IMR-90 (cell line): ENCODE measurements around the gene HERC4. TPM values are rescaled to one million over a fixed set of nuclear protein-coding genes. Genes with fewer than 3 reads are reported as not detected.

Experiments used
- ATAC-seq: fragments of 200-7000 bp; cut with Tn5 transposase; 2 replicates; pipeline ENCODE4 v1.9.1; 2020; ENCODE audit warnings: low read depth, mild to moderate bottlenecking, moderate library complexity
- BruUV-seq: library from RNA; stranded (reverse); fragments of 400-500 nt; replicated peaks from 2 replicates; lab custom pipeline; 2021; lab: Mats Ljungman, UMichigan
- CTCF ChIA-PET: fragments of 300-600 bp; formaldehyde crosslinking; extraction: SDS; loops from one replicate; lab custom pipeline; 2021; ENCODE audit warnings: antibody characterized with exemption; lab: Yijun Ruan, JAX
- POLR2A ChIA-PET: fragments of 300-600 bp; sonication (Branson Sonifier 250); formaldehyde crosslinking; loops from one replicate; lab custom pipeline; 2022; ENCODE audit warnings: antibody characterized with exemption; ENCODE audit not compliant: unreplicated experiment; lab: Charles Lee
- DNase-seq: peaks from one replicate; pipeline ENCODE4 v3.0.0; 2013
- H2AFZ ChIP-seq: replicated peaks from 2 replicates; pipeline ENCODE3; 2013; ENCODE audit warnings: low read length, mild to moderate bottlenecking; ENCODE audit not compliant: poor library complexity
- H2AK5ac ChIP-seq: 2 replicates; pipeline ENCODE4 v1.6.1; 2013; ENCODE audit warnings: low read depth, low read length, inconsistent platforms
- H2AK9ac ChIP-seq: replicated peaks from 2 replicates; pipeline ENCODE3; 2013; ENCODE audit warnings: mild to moderate bottlenecking, low read depth, low read length, moderate library complexity; ENCODE audit not compliant: poor library complexity
- H2BK120ac ChIP-seq: 2 replicates; pipeline ENCODE4 v1.6.1; 2013; ENCODE audit warnings: low read depth, low read length, inconsistent platforms
- H2BK15ac ChIP-seq: 3 replicates; pipeline ENCODE4 v1.6.1; 2013; ENCODE audit warnings: low read depth, low read length, inconsistent platforms
- H2BK20ac ChIP-seq: 2 replicates; pipeline ENCODE4 v1.6.1; 2013; ENCODE audit warnings: low read depth, mild to moderate bottlenecking, inconsistent platforms, low read length, moderate library complexity
- H2BK5ac ChIP-seq: 2 replicates; pipeline ENCODE4 v1.6.1; 2013; ENCODE audit warnings: mild to moderate bottlenecking, low read depth, low read length, inconsistent platforms; ENCODE audit not compliant: poor library complexity, severe bottlenecking
- H3K14ac ChIP-seq: replicated peaks from 2 replicates; pipeline ENCODE4 v1.6.1; 2013; ENCODE audit warnings: low read depth, low read length, inconsistent platforms
- H3K18ac ChIP-seq: 2 replicates; pipeline ENCODE4 v1.6.1; 2013; ENCODE audit warnings: low read depth, low read length, control low read depth
- H3K23ac ChIP-seq: 2 replicates; pipeline ENCODE4 v1.6.1; 2013; ENCODE audit warnings: low read depth, low read length, inconsistent platforms
- H3K27ac ChIP-seq: 2 replicates; pipeline ENCODE4 v1.5.1; 2013; ENCODE audit warnings: mild to moderate bottlenecking, control low read depth, low read length; ENCODE audit not compliant: insufficient read depth
- H3K27me3 ChIP-seq: 2 replicates; pipeline ENCODE4 v1.6.1; 2013; ENCODE audit warnings: low read length; ENCODE audit not compliant: control insufficient read depth, insufficient read depth
- H3K36me3 ChIP-seq: 2 replicates; pipeline ENCODE4 v1.6.1; 2013; ENCODE audit warnings: low read length, mixed read lengths; ENCODE audit not compliant: control insufficient read depth, insufficient read depth
- H3K4ac ChIP-seq: 2 replicates; pipeline ENCODE4 v1.6.1; 2013; ENCODE audit warnings: low read depth, low read length, inconsistent platforms
- H3K4me1 ChIP-seq: 2 replicates; pipeline ENCODE4 v1.6.1; 2013; ENCODE audit warnings: low read length, mixed read lengths; ENCODE audit not compliant: control insufficient read depth, insufficient read depth
- H3K4me2 ChIP-seq: 2 replicates; pipeline ENCODE4 v1.6.1; 2013; ENCODE audit warnings: low read depth, mild to moderate bottlenecking, control low read depth, low read length, moderate library complexity
- H3K4me3 ChIP-seq: 2 replicates; pipeline ENCODE4 v1.5.1; 2013; ENCODE audit warnings: low read depth, mild to moderate bottlenecking, control low read depth, low read length, moderate library complexity; ENCODE audit not compliant: insufficient read depth
- H3K56ac ChIP-seq: 2 replicates; pipeline ENCODE4 v1.6.1; 2013; ENCODE audit warnings: low read length, inconsistent platforms; ENCODE audit not compliant: insufficient read depth; ENCODE audit errors: extremely low read depth
- H3K79me1 ChIP-seq, 2 experiments: 2 replicates each; pipeline ENCODE4 v1.6.1; 2013; ENCODE audit warnings: low read length in 2 of 2, inconsistent platforms in 1 of 2, low read depth in 1 of 2
- H3K9ac ChIP-seq: 2 replicates; pipeline ENCODE4 v1.6.1; 2013; ENCODE audit warnings: low read depth, low read length, control low read depth
- H3K9me1 ChIP-seq: 2 replicates; pipeline ENCODE4 v1.6.1; 2013; ENCODE audit warnings: low read length, inconsistent platforms; ENCODE audit not compliant: insufficient read depth
- H3K9me3 ChIP-seq: 2 replicates; pipeline ENCODE4 v1.6.1; 2013; ENCODE audit warnings: low read length; ENCODE audit not compliant: control insufficient read depth, insufficient read depth
- H4K20me1 ChIP-seq: 2 replicates; pipeline ENCODE4 v1.6.1; 2013; ENCODE audit warnings: low read length, inconsistent platforms; ENCODE audit not compliant: insufficient read depth
- H4K5ac ChIP-seq: 2 replicates; pipeline ENCODE4 v1.6.1; 2013; ENCODE audit warnings: mild to moderate bottlenecking, low read depth, low read length, control low read depth
- H4K8ac ChIP-seq, 2 experiments: 2 replicates each; pipeline ENCODE4 v1.6.1; 2013; ENCODE audit warnings: low read depth in 2 of 2, low read length in 2 of 2, control low read depth in 1 of 2, inconsistent platforms in 1 of 2
- H4K91ac ChIP-seq: 2 replicates; pipeline ENCODE4 v1.6.1; 2013; ENCODE audit warnings: low read depth, low read length, inconsistent platforms; ENCODE audit not compliant: insufficient read depth
- BHLHE40 ChIP-seq: fragments of 150-350 bp; IDR thresholded peaks from 2 replicates; pipeline ENCODE4 v1.6.1; 2016; ENCODE audit warnings: mild to moderate bottlenecking, low read depth, low read length
- MAZ ChIP-seq: IDR thresholded peaks from 2 replicates; pipeline ENCODE4 v1.6.1; 2012; ENCODE audit warnings: low read depth, mild to moderate bottlenecking, low read length, improper control_type of control experiment, moderate library complexity, borderline replicate concordance
- MXI1 ChIP-seq: IDR thresholded peaks from 2 replicates; pipeline ENCODE4 v1.6.1; 2012; ENCODE audit warnings: low read depth, mild to moderate bottlenecking, low read length, moderate library complexity, borderline replicate concordance
- NFE2L2 ChIP-seq: fragments of 150-350 bp; IDR thresholded peaks from 2 replicates; pipeline ENCODE4 v1.6.1; 2016; ENCODE audit warnings: low read depth, mild to moderate bottlenecking, low read length
- POLR2A ChIP-seq: IDR thresholded peaks from 2 replicates; pipeline ENCODE4 v1.6.1; 2012; ENCODE audit warnings: mild to moderate bottlenecking, low read depth, low read length
- RAD21 ChIP-seq: IDR thresholded peaks from 2 replicates; pipeline ENCODE4 v1.6.1; 2012; ENCODE audit warnings: low read length, improper control_type of control experiment
- WGBS, 2 experiments: methylation state at CpG; one replicate each; pipeline versions ENCODE4 v1.1.5 to v1.1.7; 2013; ENCODE audit warnings: missing lambda C conversion rate in 2 of 2; ENCODE audit not compliant: insufficient read length in 1 of 2; ENCODE audit errors: extremely low coverage in 2 of 2; 5-methylcytosine and 5-hydroxymethylcytosine counted together
- dilution Hi-C: fragments of 300-500 bp; cut with HindIII; formaldehyde crosslinking; loops from one replicate; pipeline ENCODE4 v1.14.3; 2018; ENCODE audit warnings: low sequenced_read_pairs; ENCODE audit not compliant: unreplicated experiment
- in situ Hi-C: fragments of 300-500 bp; cut with MboI; formaldehyde crosslinking; loops from 3 replicates; pipeline ENCODE4 v1.14.3; 2019; ENCODE audit warnings: low sequenced_read_pairs, inconsistent platforms, mixed read lengths
- intact Hi-C: fragments of 100-400 bp; cut with micrococcal nuclease; formaldehyde crosslinking; loops from 2 replicates; pipeline ENCODE4 v1.10.0; 2022
- polyA plus RNA-seq, 3 experiments: library from polyadenylated mRNA; depleted of rRNA; stranded (reverse); fragments of >200 nt; gene quantifications; 2 replicates each; pipeline ENCODE4 v1.2.3, GENCODE V29; 2012; ENCODE audit warnings: low replicate concordance in 1 of 3
- total RNA-seq: library from RNA; depleted of rRNA; stranded (reverse); fragments of >200 nt; gene quantifications from 2 replicates; pipeline ENCODE4 v1.2.3, GENCODE V29; 2012
- TF ChIP-seq, protein P1 (sequence below): fragments of 150-350 bp; IDR thresholded peaks from 2 replicates; pipeline ENCODE4 v1.6.1; 2016; ENCODE audit warnings: low read depth, mild to moderate bottlenecking, low read length, moderate library complexity, borderline replicate concordance
- TF ChIP-seq, protein P2 (sequence below): fragments of 150-350 bp; IDR thresholded peaks from 2 replicates; pipeline ENCODE4 v1.6.1; 2017; ENCODE audit warnings: mild to moderate bottlenecking, antibody characterized with exemption, low read length, low read depth

The HERC4 gene
- total and polyA plus RNA-seq, 2 of the 4 experiments (the other 2 are of a cell fraction): 66.6 to 92.8 TPM

DNA sequence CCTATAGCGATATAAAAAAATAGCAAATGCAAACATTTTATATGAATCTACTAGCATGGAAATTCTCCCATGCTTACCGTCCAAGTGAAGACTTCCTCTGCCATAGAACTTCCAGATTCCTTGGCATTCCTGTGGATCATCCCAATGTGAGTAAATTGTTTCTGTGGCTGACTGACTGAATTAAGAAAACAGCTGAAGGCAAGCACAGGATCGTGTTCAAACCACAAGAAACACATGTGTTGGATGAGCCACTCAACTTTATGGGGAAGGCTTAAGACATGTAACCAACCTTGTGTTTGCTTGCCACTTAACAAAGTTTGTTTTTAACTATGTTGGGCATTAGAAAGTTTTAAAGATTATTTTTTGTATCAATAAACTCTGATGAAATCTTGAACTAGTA, 31.6 kb upstream of the HERC4 start:
- no CpG with 5 or more reads among the region's 3 CpGs for WGBS, 2 experiments
- no peak overlapping the region for H2AFZ ChIP-seq
- H3K14ac ChIP-seq: peak overlapping the region; percentile 30; the same call in 1 of the 2 replicates
- intact Hi-C loops (no loop called here), in situ Hi-C loops (no loop called here), dilution Hi-C loops (no loop called here)
- H3K4me1 ChIP-seq: peaks cover 12% of the 10 kb centered on the region
- H3K27ac ChIP-seq: peak overlapping the region; percentile 26; the same call in 1 of the 2 replicates
- BruUV-seq: no TSS peak
- no peak overlapping the region; the same call in 1 of the 2 replicates for H3K9ac ChIP-seq
- peak overlapping the region; percentile 39 for H2BK120ac ChIP-seq
- H4K20me1 ChIP-seq: no peaks in the 10 kb centered on the region
- ATAC-seq: peak; percentile 66
- ChIA-PET POLR2A (interaction anchor here (0.6 to 0.7 kb wide), 2 partner anchors 15 to 269 kb away, joined by 3 to 4 read pairs; no protein-coding TSS in a partner anchor), CTCF (interaction anchor here (0.6 kb wide), 1 partner anchor 142 kb away, joined by 5 read pairs; no protein-coding TSS in a partner anchor)
- H3K18ac ChIP-seq: peak overlapping the region; percentile 4; the same call in 1 of the 2 replicates
- peak overlapping the region; percentile 7; the same call in 1 of the 2 replicates for H3K56ac ChIP-seq
- peak overlapping the region; percentile 32 for H2AK5ac ChIP-seq
- no peak overlapping the region; the same call in 1 of the 2 replicates for H3K4me3 ChIP-seq
- H3K79me1 ChIP-seq: peaks cover 4 to 19% of the 10 kb centered on the region in 2 experiments; a peak in 3 of 4 replicates
- H3K9me1 ChIP-seq: peaks cover 3% of the 10 kb centered on the region; the same call in 1 of the 2 replicates
- no peaks in the 10 kb centered on the region for H3K9me3 ChIP-seq
- H2AK9ac ChIP-seq: no peak overlapping the region
- no peak overlapping the region for H2BK15ac ChIP-seq
- H2BK20ac ChIP-seq: peak overlapping the region; percentile 57; the same call in 1 of the 2 replicates
- peak; percentile 95 for DNase-seq
- H2BK5ac ChIP-seq: peak overlapping the region; percentile 100
- H3K4me2 ChIP-seq: peak overlapping the region; percentile 4; the same call in 1 of the 2 replicates
- H4K5ac ChIP-seq: no peak overlapping the region
- no peaks in the 10 kb centered on the region for H3K27me3 ChIP-seq
- peak overlapping the region; percentile 52; the same call in 1 of the 2 replicates for H3K4ac ChIP-seq
- H3K36me3 ChIP-seq: no peaks in the 10 kb centered on the region
- no peak overlapping the region for H3K23ac ChIP-seq
- peak overlapping the region in 1 of 2 experiments; percentile 11; a peak in 2 of 4 replicates for H4K8ac ChIP-seq
- peak overlapping the region; percentile 50 for H4K91ac ChIP-seq
- TF ChIP-seq POLR2A (peak; percentile 70), MXI1 (peak; percentile 43; the same call in 1 of the 2 replicates), RAD21 (peak; percentile 7; the same call in 1 of the 2 replicates), NFE2L2 (no peak), BHLHE40 (0 out of 2 replicates have a peak, but pooled peaks have one; percentile 36), MAZ (no peak)
- TF ChIP-seq, protein P1, sequence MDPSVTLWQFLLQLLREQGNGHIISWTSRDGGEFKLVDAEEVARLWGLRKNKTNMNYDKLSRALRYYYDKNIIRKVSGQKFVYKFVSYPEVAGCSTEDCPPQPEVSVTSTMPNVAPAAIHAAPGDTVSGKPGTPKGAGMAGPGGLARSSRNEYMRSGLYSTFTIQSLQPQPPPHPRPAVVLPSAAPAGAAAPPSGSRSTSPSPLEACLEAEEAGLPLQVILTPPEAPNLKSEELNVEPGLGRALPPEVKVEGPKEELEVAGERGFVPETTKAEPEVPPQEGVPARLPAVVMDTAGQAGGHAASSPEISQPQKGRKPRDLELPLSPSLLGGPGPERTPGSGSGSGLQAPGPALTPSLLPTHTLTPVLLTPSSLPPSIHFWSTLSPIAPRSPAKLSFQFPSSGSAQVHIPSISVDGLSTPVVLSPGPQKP: no peak
- TF ChIP-seq, protein P2, sequence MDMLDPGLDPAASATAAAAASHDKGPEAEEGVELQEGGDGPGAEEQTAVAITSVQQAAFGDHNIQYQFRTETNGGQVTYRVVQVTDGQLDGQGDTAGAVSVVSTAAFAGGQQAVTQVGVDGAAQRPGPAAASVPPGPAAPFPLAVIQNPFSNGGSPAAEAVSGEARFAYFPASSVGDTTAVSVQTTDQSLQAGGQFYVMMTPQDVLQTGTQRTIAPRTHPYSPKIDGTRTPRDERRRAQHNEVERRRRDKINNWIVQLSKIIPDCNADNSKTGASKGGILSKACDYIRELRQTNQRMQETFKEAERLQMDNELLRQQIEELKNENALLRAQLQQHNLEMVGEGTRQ: peak; percentile 58
